D721Med (cell line): Measurements from ENCODE around the gene IGFBP7.

Experiments used
- DNase-seq: peaks from one replicate; pipeline ENCODE4 v3.0.0; 2011; ENCODE audit warnings: low spot score; ENCODE audit not compliant: insufficient read length
- FAIRE-seq: peaks from 2 replicates; lab custom pipeline; 2011; peaks lifted over from hg19 to GRCh38; lab: Jason Lieb, UNC
- CTCF ChIP-seq: IDR thresholded peaks from 2 replicates; pipeline ENCODE4 v1.5.1; 2012; ENCODE audit warnings: mild to moderate bottlenecking, control low read depth; ENCODE audit not compliant: insufficient read depth; ENCODE audit errors: missing control alignments

The IGFBP7 gene

GRCh38 chr4:56990109-56990905, 119.9 kb downstream of the IGFBP7 start:
- DNase-seq (no peak), FAIRE-seq (no peak)
- TF ChIP-seq CTCF = no peak

- DNase-seq = no peak
- no peak for TF ChIP-seq CTCF
- FAIRE-seq = peak; percentile 46
Observed at GRCh38 chr4:56986952-56987351, 123.2 kb downstream of the IGFBP7 start.

- FAIRE-seq (no peak), DNase-seq (no peak)
- TF ChIP-seq CTCF = no peak
Observed at GRCh38 chr4:56986192-56986591, 124.0 kb downstream of the IGFBP7 start.

- TF ChIP-seq CTCF = no peak
- no peak for FAIRE-seq
- DNase-seq = no peak
Observed at GRCh38 chr4:56981795-56982201, 128.4 kb downstream of the IGFBP7 start.
